Measurements from ENCODE around the gene NPR1. TPM values are rescaled to one million over a fixed set of nuclear protein-coding genes. Genes with fewer than 3 reads are reported as not detected.
"Not testable (repeated sequence)": the region's sequence is repeated elsewhere in the genome, so short reads cannot be mapped to it uniquely, and the experiment has no call there.

Gene NPR1
- total RNA-seq, 1 experiment from 2014 or later: not detected

GRCh38 chr1:153649137-153649862 is 29.2 kb upstream of the NPR1 start:
- DNase-seq (ENCODE audit: low spot score): no peak

GRCh38 chr1:153649863-153650235 is 28.6 kb upstream of the NPR1 start:
- no peak for DNase-seq (ENCODE audit: low spot score)

GRCh38 chr1:153651771-153652170 is 26.7 kb upstream of the NPR1 start:
- no peak for DNase-seq (ENCODE audit: low spot score)

- no peak for DNase-seq (ENCODE audit: low spot score)
These were observed 25.5 kb upstream of the NPR1 start for GRCh38 chr1:153652805-153653500.

- DNase-seq (ENCODE audit: low spot score): no peak
These were observed 23.2 kb upstream of the NPR1 start for GRCh38 chr1:153655333-153655732.

GRCh38 chr1:153658400-153659174 is 19.9 kb upstream of the NPR1 start, which contains the start of gene SNAPIN:
TSS of gene SNAPIN (plus strand) at chr1:153658703. CDS start at chr1:153658744, 41 bp downstream.
- DNase-seq (ENCODE audit: low spot score): peak; percentile 87

- no peak for DNase-seq (ENCODE audit: low spot score)
These were observed 19.3 kb upstream of the NPR1 start for GRCh38 chr1:153659175-153659534.

- no peak for DNase-seq (ENCODE audit: low spot score)
These were observed 18.8 kb upstream of the NPR1 start for GRCh38 chr1:153659656-153660055.

- no peak for DNase-seq (ENCODE audit: low spot score)
These were observed 17.3 kb upstream of the NPR1 start for GRCh38 chr1:153661111-153661708.

- DNase-seq (ENCODE audit: low spot score): no peak
These were observed 16.2 kb upstream of the NPR1 start for GRCh38 chr1:153662269-153662668.

GRCh38 chr1:153663211-153663610 is 15.3 kb upstream of the NPR1 start:
- no peak for DNase-seq (ENCODE audit: low spot score)

GRCh38 chr1:153667439-153667838 is 11.0 kb upstream of the NPR1 start:
- no peak for DNase-seq (ENCODE audit: low spot score)

GRCh38 chr1:153668672-153669071 is 9.8 kb upstream of the NPR1 start:
- DNase-seq (ENCODE audit: low spot score): not testable (repeated sequence)

- DNase-seq (ENCODE audit: low spot score): no peak
These were observed 8.9 kb upstream of the NPR1 start for GRCh38 chr1:153669606-153670005.

GRCh38 chr1:153670257-153670858 is 8.1 kb upstream of the NPR1 start:
- DNase-seq (ENCODE audit: low spot score): peak; percentile 22

- peak; percentile 99 for DNase-seq (ENCODE audit: low spot score)
These were observed 7.4 kb upstream of the NPR1 start, which contains the start of gene ILF2 for GRCh38 chr1:153670859-153671627. TSS of gene ILF2 (minus strand) at chr1:153670993. CDS start at chr1:153670922, 71 bp downstream.

- peak; percentile 34 for DNase-seq (ENCODE audit: low spot score)
These were observed 6.7 kb upstream of the NPR1 start for GRCh38 chr1:153671628-153672353.

GRCh38 chr1:153673511-153673910 is 5.0 kb upstream of the NPR1 start:
- no peak for DNase-seq (ENCODE audit: low spot score)

- peak; percentile 58 for DNase-seq (ENCODE audit: low spot score)
These were observed 570 bp upstream of the NPR1 start for GRCh38 chr1:153677718-153678518.

Data from HT-29 (cell line).